Neural progenitor cell (in vitro differentiated cells): ENCODE results near the gene DOCK3. TPM values are rescaled to one million over a fixed set of nuclear protein-coding genes. Genes with fewer than 3 reads are reported as not detected.
"Not testable (repeated sequence)": the region's sequence is repeated elsewhere in the genome, so short reads cannot be mapped to it uniquely, and the experiment has no call there.

ENCODE experiments used
- DNase-seq: peaks from one replicate; pipeline ENCODE4 v3.0.0-alpha.2; 2016; ENCODE audit warnings: low spot score
- H2AFZ ChIP-seq: fragments of 200-600 bp; sonication (generic); replicated peaks from 2 replicates; pipeline ENCODE4 v1.6.1; 2016; ENCODE audit warnings: antibody characterized with exemption
- H3F3A ChIP-seq: fragments of 200-600 bp; sonication (generic); 2 replicates; pipeline ENCODE4 v1.6.1; 2016; ENCODE audit warnings: antibody characterized with exemption, low read depth
- H3K27ac ChIP-seq: fragments of 200-600 bp; sonication (generic); 2 replicates; pipeline ENCODE4 v1.5.1; 2016; ENCODE audit warnings: mild to moderate bottlenecking
- H3K27me3 ChIP-seq: fragments of 200-600 bp; sonication (generic); 2 replicates; pipeline ENCODE4 v1.6.1; 2016; ENCODE audit warnings: mild to moderate bottlenecking, moderate library complexity
- H3K36me3 ChIP-seq: fragments of 200-600 bp; sonication (generic); 2 replicates; pipeline ENCODE4 v1.5.1; 2016
- H3K4me1 ChIP-seq: fragments of 200-600 bp; sonication (generic); 2 replicates; pipeline ENCODE4 v1.6.1; 2016; ENCODE audit warnings: mixed run types
- H3K4me2 ChIP-seq: fragments of 200-600 bp; sonication (generic); 2 replicates; pipeline ENCODE4 v1.6.1; 2016
- H3K4me3 ChIP-seq: fragments of 200-600 bp; sonication (generic); 2 replicates; pipeline ENCODE4 v1.5.1; 2016
- H3K79me2 ChIP-seq: fragments of 200-600 bp; sonication (generic); 2 replicates; pipeline ENCODE4 v1.6.1; 2016; ENCODE audit warnings: low read depth
- H3K9ac ChIP-seq: fragments of 200-600 bp; sonication (generic); 2 replicates; pipeline ENCODE4 v1.6.1; 2016
- H3K9me3 ChIP-seq: fragments of 200-600 bp; sonication (generic); 2 replicates; pipeline ENCODE4 v1.5.1; 2016; ENCODE audit warnings: low read depth
- H4K20me1 ChIP-seq: fragments of 200-600 bp; sonication (generic); 2 replicates; pipeline ENCODE4 v1.6.1; 2016; ENCODE audit warnings: low read depth
- H3K27ac Mint-ChIP-seq: 3 replicates; pipeline ENCODE4 v1.8.0; 2021; ENCODE audit warnings: mixed read lengths
- H3K27me3 Mint-ChIP-seq: 2 replicates; pipeline ENCODE4 v1.8.0; 2022; ENCODE audit warnings: low read depth, mild to moderate bottlenecking, inconsistent platforms, moderate library complexity, mixed read lengths; ENCODE audit not compliant: insufficient read depth
- H3K36me3 Mint-ChIP-seq: 3 replicates; pipeline ENCODE4 v1.8.0; 2021; ENCODE audit warnings: mixed read lengths
- H3K4me1 Mint-ChIP-seq: 3 replicates; pipeline ENCODE4 v1.8.0; 2021; ENCODE audit warnings: mixed read lengths
- H3K4me3 Mint-ChIP-seq: 3 replicates; pipeline ENCODE4 v1.8.0; 2021; ENCODE audit warnings: mild to moderate bottlenecking, moderate library complexity, mixed read lengths
- H3K9me3 Mint-ChIP-seq: 3 replicates; pipeline ENCODE4 v1.8.0; 2020; ENCODE audit warnings: mixed read lengths
- EZH2 ChIP-seq: fragments of 200-600 bp; sonication (generic); IDR thresholded peaks from 2 replicates; pipeline ENCODE4 v1.6.1; 2017; ENCODE audit warnings: antibody characterized with exemption, mild to moderate bottlenecking, moderate library complexity
- EZH2phosphoT487 ChIP-seq: fragments of 200-600 bp; sonication (generic); IDR thresholded peaks from 2 replicates; pipeline ENCODE4 v1.6.1; 2017; ENCODE audit warnings: antibody characterized with exemption
- total RNA-seq: library from RNA; depleted of rRNA; stranded (reverse); fragments of >200 nt; gene quantifications from 2 replicates; pipeline ENCODE4 v1.2.3, GENCODE V29; 2015; ENCODE audit warnings: low replicate concordance
- TF ChIP-seq, protein P1 (sequence below): fragments of 200-600 bp; sonication (generic); IDR thresholded peaks from 2 replicates; pipeline ENCODE4 v1.5.1; 2017; ENCODE audit warnings: antibody characterized with exemption, mild to moderate bottlenecking

The DOCK3 gene
- total RNA-seq, 1 donor from 2014 or later: 10.7 TPM

DNA sequence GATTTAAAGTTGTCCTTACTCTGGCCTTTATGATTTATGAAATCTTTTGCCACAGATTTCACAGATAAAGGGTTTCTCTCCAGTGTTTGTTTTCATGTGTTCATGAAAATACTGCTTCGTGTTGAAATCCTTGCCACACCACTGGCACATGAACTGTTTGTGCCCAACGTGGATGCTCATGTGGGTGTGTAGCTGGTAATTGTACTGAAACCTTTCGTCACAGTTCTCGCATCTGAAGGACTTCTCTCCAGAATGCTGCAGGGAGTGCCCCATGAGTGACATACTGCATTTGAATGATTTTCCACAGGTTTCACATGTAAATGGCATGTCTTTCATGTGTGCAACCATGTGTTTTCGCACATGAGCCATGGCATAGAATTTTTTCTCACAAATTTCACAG is 111.9 kb downstream of the DOCK3 start:
- Histone ChIP-seq H3K4me2 (no peak overlapping the region), H3K9me3 (no peaks in the 10 kb centered on the region), H2AFZ (no peak overlapping the region), H3K79me2 (peaks cover 23% of the 10 kb centered on the region), H4K20me1 (no peaks in the 10 kb centered on the region), H3F3A (no peaks in the 10 kb centered on the region), H3K9ac (no peak overlapping the region), H3K27ac (no peak overlapping the region), H3K4me1 (peaks cover 24% of the 10 kb centered on the region), H3K27me3 (no peaks in the 10 kb centered on the region), H3K4me3 (no peak overlapping the region), H3K36me3 (peaks cover 3% of the 10 kb centered on the region)
- Mint-ChIP-seq H3K27me3 (no peaks in the 10 kb centered on the region), H3K27ac (no peak overlapping the region), H3K4me3 (no peak overlapping the region), H3K36me3 (peaks cover 16% of the 10 kb centered on the region), H3K4me1 (no peaks in the 10 kb centered on the region), H3K9me3 (peaks cover 30% of the 10 kb centered on the region)
- no peak for TF ChIP-seq EZH2phosphoT487
- TF ChIP-seq, protein P1, sequence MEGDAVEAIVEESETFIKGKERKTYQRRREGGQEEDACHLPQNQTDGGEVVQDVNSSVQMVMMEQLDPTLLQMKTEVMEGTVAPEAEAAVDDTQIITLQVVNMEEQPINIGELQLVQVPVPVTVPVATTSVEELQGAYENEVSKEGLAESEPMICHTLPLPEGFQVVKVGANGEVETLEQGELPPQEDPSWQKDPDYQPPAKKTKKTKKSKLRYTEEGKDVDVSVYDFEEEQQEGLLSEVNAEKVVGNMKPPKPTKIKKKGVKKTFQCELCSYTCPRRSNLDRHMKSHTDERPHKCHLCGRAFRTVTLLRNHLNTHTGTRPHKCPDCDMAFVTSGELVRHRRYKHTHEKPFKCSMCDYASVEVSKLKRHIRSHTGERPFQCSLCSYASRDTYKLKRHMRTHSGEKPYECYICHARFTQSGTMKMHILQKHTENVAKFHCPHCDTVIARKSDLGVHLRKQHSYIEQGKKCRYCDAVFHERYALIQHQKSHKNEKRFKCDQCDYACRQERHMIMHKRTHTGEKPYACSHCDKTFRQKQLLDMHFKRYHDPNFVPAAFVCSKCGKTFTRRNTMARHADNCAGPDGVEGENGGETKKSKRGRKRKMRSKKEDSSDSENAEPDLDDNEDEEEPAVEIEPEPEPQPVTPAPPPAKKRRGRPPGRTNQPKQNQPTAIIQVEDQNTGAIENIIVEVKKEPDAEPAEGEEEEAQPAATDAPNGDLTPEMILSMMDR: no peak
- no peak for TF ChIP-seq EZH2
- DNase-seq: no peak

DNA sequence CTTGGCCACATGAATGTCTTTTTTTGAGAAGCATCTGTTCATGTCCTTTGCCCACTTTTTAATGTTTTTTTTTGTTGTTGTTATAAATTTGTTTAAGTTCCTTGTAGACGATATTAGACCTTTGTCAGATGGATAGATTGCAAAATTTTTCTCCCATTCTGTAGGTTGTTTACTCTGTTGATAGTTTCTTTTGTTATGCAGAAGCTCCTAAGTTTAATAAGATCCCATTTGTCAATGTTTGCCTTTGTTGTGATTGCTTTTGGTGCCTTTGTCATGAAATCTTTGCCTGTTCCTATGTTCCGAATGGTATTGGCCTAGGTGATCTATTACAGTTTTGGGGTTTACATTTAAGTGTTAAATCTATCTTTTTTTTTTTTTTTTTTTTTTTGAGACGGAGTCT is 116.2 kb downstream of the DOCK3 start:
- not testable (repeated sequence) for H3K4me3 ChIP-seq, H3K4me2 ChIP-seq, H3K27ac ChIP-seq

DNA sequence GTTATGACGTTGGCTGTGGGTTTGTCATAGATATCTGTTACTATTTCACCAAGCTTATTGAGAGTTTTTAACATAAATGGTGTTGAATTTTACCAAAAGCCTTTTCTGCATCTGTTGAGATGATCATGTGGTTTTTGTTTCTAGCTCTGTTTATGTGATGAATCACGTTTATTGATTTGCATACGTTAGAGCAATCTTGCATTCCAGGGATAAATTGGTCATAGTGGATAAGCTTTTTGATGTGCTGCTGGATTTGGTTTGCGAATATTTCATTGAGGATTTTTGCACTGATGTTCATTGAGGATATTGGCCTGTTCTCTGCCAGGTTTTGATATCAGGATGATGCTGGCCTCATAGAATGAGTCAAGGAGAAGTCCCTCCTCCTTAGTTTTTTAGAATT is 117.8 kb downstream of the DOCK3 start:
- Histone ChIP-seq H3K9me3 (no peaks in the 10 kb centered on the region), H3F3A (no peaks in the 10 kb centered on the region), H3K79me2 (peaks cover 61% of the 10 kb centered on the region), H3K36me3 (no peaks in the 10 kb centered on the region), H3K27ac (no peak overlapping the region), H3K4me1 (peaks cover 21% of the 10 kb centered on the region), H3K9ac (no peak overlapping the region), H3K27me3 (no peaks in the 10 kb centered on the region), H2AFZ (no peak overlapping the region), H3K4me3 (no peak overlapping the region), H3K4me2 (no peak overlapping the region), H4K20me1 (no peaks in the 10 kb centered on the region)
- H3K27me3 Mint-ChIP-seq: no peaks in the 10 kb centered on the region
- H3K36me3 Mint-ChIP-seq: no peaks in the 10 kb centered on the region
- H3K4me3 Mint-ChIP-seq: no peak overlapping the region
- H3K4me1 Mint-ChIP-seq: peaks cover 2% of the 10 kb centered on the region
- H3K27ac Mint-ChIP-seq: no peak overlapping the region
- TF ChIP-seq, protein P1: no peak
- TF ChIP-seq EZH2 (no peak), EZH2phosphoT487 (no peak)
- no peak for DNase-seq
- peaks cover 13% of the 10 kb centered on the region for H3K9me3 Mint-ChIP-seq

More for the DNA sequence above, 116.2 kb downstream of the DOCK3 start:
- H3K27me3 ChIP-seq, H3K4me1 Mint-ChIP-seq, H3K36me3 Mint-ChIP-seq, H3K27ac Mint-ChIP-seq, H3K9me3 Mint-ChIP-seq, H2AFZ ChIP-seq, H4K20me1 ChIP-seq, DNase-seq, H3K4me3 Mint-ChIP-seq, H3K9ac ChIP-seq, H3F3A ChIP-seq, H3K27me3 Mint-ChIP-seq, H3K36me3 ChIP-seq, H3K9me3 ChIP-seq: not testable (repeated sequence)
- Histone ChIP-seq H3K79me2 (peaks cover 60% of the 10 kb centered on the region), H3K4me1 (peaks cover 24% of the 10 kb centered on the region)

DNA sequence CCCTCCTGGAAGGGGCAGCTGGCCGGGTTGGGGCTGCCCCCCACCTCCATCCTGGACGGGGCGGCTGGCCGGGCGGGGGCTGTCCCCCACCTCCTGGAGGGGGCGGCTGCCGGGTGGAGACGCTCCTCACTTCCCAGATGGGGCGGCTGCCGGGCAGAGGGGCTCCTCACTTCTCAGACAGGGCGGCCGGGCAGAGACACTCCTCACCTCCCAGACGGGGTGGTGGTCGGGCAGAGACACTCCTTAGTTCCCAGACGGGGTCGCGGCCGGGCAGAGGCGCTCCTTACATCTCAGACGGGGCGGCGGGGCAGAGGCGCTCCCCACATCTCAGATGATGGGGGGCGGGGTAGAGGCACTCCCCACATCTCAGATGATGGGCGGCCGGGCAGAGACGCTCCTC is 129.1 kb downstream of the DOCK3 start:
- not testable (repeated sequence) for H3K4me1 ChIP-seq, H3K4me1 Mint-ChIP-seq, H3K27ac Mint-ChIP-seq, H3K36me3 ChIP-seq, DNase-seq, H3K27ac ChIP-seq, H2AFZ ChIP-seq, H4K20me1 ChIP-seq, H3K4me3 Mint-ChIP-seq, H3K4me3 ChIP-seq, H3K27me3 Mint-ChIP-seq, H3K36me3 Mint-ChIP-seq, H3K4me2 ChIP-seq, H3F3A ChIP-seq, H3K9ac ChIP-seq, H3K27me3 ChIP-seq
- peaks cover 52% of the 10 kb centered on the region for H3K9me3 Mint-ChIP-seq
- peaks cover 28% of the 10 kb centered on the region for H3K9me3 ChIP-seq
- peaks cover 35% of the 10 kb centered on the region for H3K79me2 ChIP-seq

DNA sequence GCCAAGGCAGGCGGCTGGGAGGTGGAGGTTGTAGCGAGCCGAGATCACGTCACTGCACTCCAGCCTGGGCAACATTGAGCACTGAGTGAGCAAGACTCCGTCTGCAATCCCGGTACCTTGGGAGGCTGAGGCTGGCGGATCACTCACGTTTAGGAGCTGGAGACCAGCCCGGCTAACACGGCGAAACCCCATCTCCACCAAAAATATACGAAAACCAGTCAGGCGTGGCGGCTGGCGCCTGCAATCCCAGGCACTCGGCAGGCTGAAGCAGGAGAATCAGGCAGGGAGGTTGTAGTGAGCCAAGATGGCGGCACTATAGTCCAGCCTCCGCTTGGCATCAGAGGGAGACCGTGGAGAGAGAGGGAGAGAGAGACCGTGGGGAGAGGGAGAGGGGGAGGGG is 129.6 kb downstream of the DOCK3 start:
- H2AFZ ChIP-seq, H4K20me1 ChIP-seq, H3K4me2 ChIP-seq, H3K27ac Mint-ChIP-seq, H3K36me3 ChIP-seq, H3K4me3 Mint-ChIP-seq, DNase-seq, H3K4me1 ChIP-seq, H3K4me3 ChIP-seq, H3K36me3 Mint-ChIP-seq, H3F3A ChIP-seq, H3K9ac ChIP-seq, H3K27me3 Mint-ChIP-seq, H3K27me3 ChIP-seq, H3K4me1 Mint-ChIP-seq, H3K27ac ChIP-seq: not testable (repeated sequence)
- Histone ChIP-seq H3K9me3 (peaks cover 22% of the 10 kb centered on the region), H3K79me2 (peaks cover 30% of the 10 kb centered on the region)
- H3K9me3 Mint-ChIP-seq: peaks cover 46% of the 10 kb centered on the region
